Activated CD4-positive, CD25-positive, alpha-beta regulatory T cell treated with anti-CD3 and anti-CD28 coated beads, Interleukin-2, amount 50 U/mL, for 24 hours (primary cell): Measurements from ENCODE around the gene ZFAND2A.
A peak's percentile ranks its signal among the peaks of the same experiment; 100 is the strongest.
"Not testable (repeated sequence)": the region's sequence is repeated elsewhere in the genome, so short reads cannot be mapped to it uniquely, and the experiment has no call there.

Experiments used
- ATAC-seq, 2 donors: fragments of 150-1000 bp; cut with Tn5 transposase; one replicate each; pipeline ENCODE4 v1.10.0; 2021; ENCODE audit warnings: mild to moderate bottlenecking in 1 of 2, moderate library complexity in 1 of 2

Gene ZFAND2A

GRCh38 chr7:1159891-1160669, at the start of gene ZFAND2A:
Gene ZFAND2A (minus strand): TSS chr7:1160196. CDS start chr7:1158212, 1,984 bp downstream.
- peak; percentile 97 to 98 for ATAC-seq

GRCh38 chr7:1209097-1209496, 49.1 kb upstream of the ZFAND2A start:
- ATAC-seq, result no peak

DNA sequence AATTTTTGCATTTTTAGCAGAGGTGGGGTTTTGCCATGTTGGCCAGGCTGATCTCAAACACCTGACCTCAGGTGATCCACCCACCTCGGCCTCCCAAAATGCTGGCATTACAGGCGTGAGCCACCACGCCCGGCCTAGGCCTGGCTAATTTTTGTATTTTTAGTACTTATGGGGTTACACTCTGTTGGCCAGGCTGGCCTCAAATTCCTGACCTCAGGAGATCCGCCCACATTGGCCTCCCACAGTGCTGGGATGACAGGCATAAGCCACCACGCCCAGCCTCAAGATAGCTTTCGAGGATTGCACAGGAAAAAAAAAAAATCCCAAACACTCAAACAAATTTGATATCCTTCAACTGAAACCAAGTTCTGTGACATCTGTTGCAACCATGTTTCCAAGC, 45.7 kb upstream of the ZFAND2A start:
- ATAC-seq, result not testable (repeated sequence)

GRCh38 chr7:1204460-1205140, 44.6 kb upstream of the ZFAND2A start:
- no peak for ATAC-seq

GRCh38 chr7:1202914-1203313, 42.9 kb upstream of the ZFAND2A start:
- ATAC-seq, result not testable (repeated sequence)

- ATAC-seq, result no peak
These were observed 41.9 kb upstream of the ZFAND2A start for GRCh38 chr7:1201916-1202315.

- ATAC-seq, result no peak
These were observed 40.0 kb upstream of the ZFAND2A start for GRCh38 chr7:1200045-1200444.

DNA sequence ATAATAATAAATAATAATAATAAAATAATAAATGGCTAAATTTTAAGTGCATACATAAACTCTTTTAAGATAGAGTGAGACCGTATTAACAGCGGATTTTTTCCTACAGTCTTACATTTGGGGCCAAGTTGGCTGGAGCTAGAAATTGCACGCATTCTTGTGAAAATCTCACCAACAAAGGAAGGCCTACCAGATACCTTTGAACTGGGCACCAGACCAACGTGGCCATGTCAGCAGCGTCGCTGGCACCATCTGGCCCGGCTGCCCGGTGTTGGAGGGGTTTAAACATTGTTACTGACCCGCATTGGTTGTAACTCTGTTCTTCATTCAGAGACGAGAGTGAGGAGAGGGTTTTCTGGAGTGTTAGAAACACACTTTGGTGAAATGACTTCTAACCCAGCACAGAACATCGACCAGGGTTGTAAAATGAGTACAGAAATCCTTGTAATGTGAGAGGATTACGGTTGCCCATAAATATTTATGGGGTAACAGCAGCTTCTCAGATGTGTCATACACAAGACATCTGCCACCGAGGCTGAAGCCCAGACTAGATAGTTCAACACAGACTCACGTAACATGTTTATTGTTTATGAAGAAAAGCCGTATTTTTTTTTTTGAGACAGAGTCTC, 38.1 kb upstream of the ZFAND2A start:
- no peak for ATAC-seq

GRCh38 chr7:1196950-1197349, 37.0 kb upstream of the ZFAND2A start:
- ATAC-seq, result no peak

- ATAC-seq, result not testable (repeated sequence)
These were observed 36.4 kb upstream of the ZFAND2A start for GRCh38 chr7:1196441-1196840.

DNA sequence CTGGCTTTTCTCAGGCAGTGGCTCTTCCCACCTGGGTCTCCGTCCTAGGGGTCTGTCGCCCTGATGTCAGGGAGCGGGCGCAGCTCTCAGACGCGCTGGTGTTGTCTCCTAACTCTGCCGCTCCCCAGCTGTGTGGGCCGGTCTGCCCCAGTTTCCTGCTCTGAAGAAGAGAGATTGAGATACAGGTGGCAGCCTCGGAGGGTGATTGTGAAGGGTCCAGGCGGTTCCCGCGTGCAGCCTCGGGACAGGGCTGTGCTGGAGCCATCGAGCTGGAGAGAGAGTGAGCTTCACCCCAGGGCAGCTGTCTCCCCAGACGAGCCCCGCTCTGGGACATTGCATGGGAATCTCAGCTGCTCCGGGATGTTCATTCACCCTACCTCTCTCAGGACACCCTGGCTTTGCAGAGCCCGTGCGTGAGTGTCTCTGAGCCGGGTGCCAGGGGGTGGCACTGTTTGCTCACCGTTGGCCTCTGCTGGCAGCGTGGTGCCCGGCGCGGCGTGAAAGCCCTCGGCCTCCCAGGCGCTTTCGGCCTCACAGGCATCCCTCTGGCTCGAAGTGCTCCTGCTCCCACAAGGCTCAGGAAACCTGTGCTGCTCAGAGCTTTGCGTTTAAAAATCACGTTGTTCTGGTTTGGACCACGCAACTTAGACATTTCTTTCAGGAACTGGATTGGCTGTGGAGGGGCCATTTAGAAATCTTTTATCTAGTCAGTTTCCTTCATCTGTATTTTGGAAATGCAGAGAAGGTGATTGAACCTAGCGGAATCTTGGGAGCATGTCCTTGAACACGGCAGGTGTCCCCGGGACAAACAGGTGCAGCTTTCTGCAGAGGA, 33.8 kb upstream of the ZFAND2A start:
- ATAC-seq, result peak; percentile 35 to 55

GRCh38 chr7:1192171-1192676, 32.2 kb upstream of the ZFAND2A start:
- ATAC-seq, result peak; percentile 51 to 85

DNA sequence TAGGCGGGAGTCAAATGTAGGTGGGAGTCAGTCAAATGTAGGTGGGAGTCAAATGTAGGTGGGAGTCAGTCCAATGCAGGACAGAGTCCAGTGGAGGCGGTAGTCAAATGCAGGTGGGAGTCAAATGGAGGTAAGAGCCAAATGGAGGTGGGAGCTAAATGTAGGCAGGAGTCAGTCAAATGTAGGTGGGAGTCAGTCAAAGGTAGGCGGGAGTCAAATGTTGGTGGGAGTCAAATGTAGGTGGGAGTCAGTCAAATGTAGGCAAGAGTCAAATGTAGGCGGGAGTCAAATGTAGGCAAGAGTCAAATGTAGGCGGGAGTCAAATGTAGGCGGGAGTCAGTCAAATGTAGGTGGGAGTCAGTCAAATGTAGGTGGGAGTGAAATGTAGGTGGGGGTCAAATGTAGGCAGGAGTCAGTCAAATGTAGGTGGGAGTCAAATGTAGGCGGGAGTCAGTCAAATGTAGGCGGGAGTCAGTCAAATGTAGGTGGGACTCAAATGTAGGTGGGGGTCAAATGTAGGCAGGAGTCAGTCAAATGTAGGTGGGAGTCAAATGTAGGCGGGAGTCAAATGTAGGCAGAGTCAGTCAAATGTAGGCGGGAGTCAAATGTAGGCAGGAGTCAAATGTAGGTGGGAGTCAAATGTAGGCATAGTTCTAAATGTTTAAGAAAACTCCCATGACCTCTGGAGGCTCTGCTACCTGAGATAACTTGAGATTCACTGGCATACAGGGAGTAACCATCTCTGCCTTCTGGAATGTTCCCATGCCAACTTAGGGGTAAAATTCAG, 30.2 kb upstream of the ZFAND2A start:
- ATAC-seq, result no peak

DNA sequence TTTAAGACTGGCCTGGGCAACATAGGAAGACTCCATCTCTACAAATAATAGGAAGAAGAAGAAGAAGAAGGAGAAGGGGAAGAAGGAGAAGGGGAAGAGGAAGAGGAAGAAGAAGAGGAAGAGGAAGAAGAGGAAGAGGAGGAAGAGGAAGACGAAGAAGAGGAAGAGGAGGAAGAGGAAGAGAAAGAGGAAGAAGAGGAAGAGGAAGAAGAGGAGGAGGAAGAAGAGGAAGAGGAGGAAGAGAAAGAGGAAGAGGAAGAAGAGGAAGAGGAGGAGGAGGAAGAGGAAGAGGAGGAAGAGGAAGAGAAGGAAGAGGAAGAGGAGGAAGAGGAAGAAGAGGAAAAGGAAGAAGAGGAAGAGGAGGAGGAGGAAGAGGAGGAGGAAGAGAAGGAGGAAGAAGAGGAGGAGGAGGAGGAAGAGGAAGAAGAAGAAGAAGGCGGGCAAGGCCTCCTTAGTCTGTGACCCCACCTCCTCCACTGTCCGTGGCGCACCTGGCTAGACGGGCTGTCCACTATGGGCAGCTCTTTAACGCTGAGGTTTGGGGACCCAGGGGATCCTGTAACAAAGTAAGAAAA, 28.8 kb upstream of the ZFAND2A start:
- ATAC-seq, result no peak

DNA sequence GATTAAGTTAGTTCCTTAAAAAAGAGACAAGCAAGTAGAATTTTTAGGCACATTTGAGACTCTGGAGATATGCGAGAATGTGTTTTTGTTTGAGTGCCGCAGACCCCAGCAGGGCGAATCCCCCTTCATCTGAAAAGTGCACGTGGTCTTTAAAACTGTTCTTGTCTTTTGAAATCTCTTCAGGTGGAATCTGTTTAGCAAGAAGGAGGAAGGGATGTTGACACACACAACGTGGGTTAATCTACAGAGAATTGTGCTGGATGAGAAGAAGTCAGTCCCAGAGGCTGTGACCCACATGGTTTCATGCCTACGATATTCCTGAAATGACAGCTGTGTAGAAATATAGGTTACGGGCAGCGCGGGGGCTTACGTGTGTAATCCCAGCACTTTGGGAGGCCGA, 27.1 kb upstream of the ZFAND2A start:
- ATAC-seq, result no peak

DNA sequence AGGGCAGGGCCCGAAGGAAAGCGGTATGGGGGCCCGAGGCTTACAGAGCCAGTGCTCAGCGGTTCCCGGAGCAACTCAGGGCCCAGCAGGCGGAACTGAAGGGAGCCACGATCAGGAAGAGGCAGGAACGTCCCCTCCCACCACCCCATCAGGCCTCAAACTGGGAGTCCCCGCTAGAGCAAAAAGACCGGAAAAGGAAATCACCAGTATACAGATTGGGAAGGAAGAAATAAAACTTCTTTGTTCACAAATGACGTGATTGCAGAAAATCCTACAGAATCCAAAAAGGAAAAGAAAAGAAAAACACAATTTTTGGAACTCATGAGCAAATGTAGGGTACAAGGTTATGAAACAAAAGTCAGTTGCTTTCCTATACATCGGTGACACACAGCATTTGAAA, 21.6 kb upstream of the ZFAND2A start:
- no peak for ATAC-seq

DNA sequence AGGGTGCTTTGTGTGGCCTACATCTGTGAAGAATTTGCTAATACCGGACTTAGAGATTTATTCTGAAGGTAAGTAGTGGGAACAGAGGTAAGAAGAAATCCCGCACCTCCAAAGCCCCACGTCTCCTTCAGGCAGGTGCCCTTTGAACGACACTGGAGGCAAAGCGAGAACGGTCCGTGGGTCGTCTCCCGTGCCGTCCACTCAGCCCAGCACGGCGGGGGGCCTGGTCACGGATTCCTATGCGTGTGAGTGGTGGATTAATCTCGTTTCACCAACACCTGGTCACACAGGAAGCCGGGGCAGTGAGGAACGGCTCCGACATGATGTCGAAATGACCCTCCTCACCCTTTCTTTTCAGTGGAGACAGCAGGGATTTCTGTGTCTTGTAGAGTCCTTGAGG, 21.0 kb upstream of the ZFAND2A start:
- ATAC-seq, result no peak

GRCh38 chr7:1176891-1177373, 16.9 kb upstream of the ZFAND2A start:
- peak; percentile 52 to 57 for ATAC-seq

- ATAC-seq, result peak; percentile 63 to 78
These were observed 16.2 kb upstream of the ZFAND2A start for GRCh38 chr7:1175967-1176851.

DNA sequence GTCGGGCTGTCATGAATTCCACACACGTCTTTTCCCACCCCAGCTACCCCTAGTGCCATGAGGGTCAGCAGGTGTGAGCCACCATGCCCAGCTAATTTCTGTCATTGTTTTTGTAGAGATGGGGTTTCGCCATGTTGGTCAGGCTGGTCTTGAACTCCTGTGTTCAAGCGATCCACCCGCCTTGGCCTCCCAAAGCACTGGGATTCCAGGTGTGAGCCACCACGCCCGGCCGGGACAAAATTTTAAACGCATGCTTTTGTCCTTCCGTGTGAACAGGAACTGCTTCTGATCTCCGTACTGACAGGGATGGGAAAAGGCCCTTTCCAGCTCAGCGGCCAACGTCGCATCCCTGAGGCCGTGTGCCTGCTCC, 15.6 kb upstream of the ZFAND2A start:
- ATAC-seq, result no peak
